ENCODE measurements around the gene PHEX.

GRCh38 chrX:22186165-22186564 lies 154.0 kb downstream of the PHEX start:
- TF ChIP-seq FOSL1 (IDR thresholded peaks at IDR 0.05; ENCODE audit: low read depth) (no peak), SP1 (IDR thresholded peaks at IDR 0.05; ENCODE audit: low read depth) (no peak), RAD21 (IDR thresholded peaks at IDR 0.05; ENCODE audit: low read depth) (no peak), EZH2 (IDR thresholded peaks at IDR 0.05) (no peak), CTCF (IDR thresholded peaks at IDR 0.05 in 2 of 3, conservative IDR thresholded peaks at IDR 0.05 in 1 of 3; ENCODE audit: borderline replicate concordance in 1 of 3, insufficient read depth in 1 of 3, low read depth in 2 of 3, low read length in 2 of 3) (no peak), EZH2phosphoT487 (IDR thresholded peaks at IDR 0.05; ENCODE audit: borderline replicate concordance) (no peak), SRF (IDR thresholded peaks at IDR 0.05; ENCODE audit: low read depth) (no peak), TCF7L2 (IDR thresholded peaks at IDR 0.05; ENCODE audit: borderline replicate concordance, extremely low read depth, insufficient read depth, insufficient read length) (no peak), POLR2A (IDR thresholded peaks at IDR 0.05; ENCODE audit: borderline replicate concordance, extremely low read depth, insufficient read depth, insufficient read length) (no peak), EGR1 (IDR thresholded peaks at IDR 0.05; ENCODE audit: low read depth) (no peak), YY1 (IDR thresholded peaks at IDR 0.05; ENCODE audit: extremely low read depth, insufficient replicate concordance, low read depth, low read length) (no peak)

Measured in HCT116 (cell line).